HG03064 (cell line): Measurements from ENCODE around the gene CCDC40.

ENCODE experiments used
- ATAC-seq: cut with Tn5 transposase; IDR thresholded peaks from one replicate; pipeline ENCODE4 v1.9.1; 2021; ENCODE audit warnings: low read depth; ENCODE audit not compliant: unreplicated experiment

The CCDC40 gene

DNA sequence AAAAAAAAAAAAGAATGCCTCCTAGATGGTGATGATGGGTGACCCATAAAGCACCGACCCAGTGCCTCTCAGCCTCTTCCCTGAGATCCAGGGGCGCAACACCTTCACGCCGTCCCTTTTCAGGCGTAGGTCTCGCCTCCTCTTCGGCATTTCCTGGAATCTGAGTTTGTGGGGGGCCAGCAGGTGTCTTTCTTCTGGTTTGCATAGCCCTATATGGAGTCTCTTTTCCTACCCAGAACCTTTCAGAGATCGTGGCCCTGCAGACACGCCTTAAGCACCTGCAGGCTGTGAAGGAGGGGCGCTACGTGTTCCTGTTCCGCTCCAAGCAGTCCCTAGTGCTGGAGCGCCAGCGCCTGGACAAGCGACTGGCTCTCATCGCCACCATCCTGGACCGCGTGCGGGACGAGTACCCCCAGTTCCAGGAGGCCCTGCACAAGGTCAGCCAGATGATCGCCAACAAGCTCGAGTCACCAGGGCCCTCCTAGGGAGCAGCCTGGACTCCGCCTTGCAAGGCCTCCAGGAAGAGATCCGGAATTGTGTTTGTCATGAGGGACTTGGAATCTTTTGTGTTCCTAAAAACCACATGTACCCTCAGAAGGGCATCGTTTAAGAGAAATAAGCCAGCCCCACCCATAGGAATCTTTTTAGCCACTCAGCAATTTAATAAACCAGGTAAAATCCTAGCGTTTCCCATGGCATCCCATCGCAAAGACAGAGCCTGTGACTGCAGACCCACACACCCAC is 63.0 kb downstream of the CCDC40 start:
- ATAC-seq: no peak

DNA sequence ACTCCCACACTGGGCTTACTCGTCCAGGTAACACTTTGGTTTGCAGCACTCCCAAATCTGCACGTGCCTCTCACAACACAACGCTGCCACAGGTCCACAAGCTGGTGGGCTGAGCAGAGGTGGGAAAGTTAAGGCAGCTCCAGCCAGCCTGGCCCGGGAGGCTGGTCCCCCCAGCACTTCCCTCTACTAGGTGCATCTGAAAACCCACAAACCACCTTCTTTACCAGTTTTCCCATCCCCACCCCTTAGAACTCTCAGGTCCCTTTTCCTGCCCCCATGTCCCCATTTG is 63.5 kb downstream of the CCDC40 start:
- ATAC-seq: no peak

DNA sequence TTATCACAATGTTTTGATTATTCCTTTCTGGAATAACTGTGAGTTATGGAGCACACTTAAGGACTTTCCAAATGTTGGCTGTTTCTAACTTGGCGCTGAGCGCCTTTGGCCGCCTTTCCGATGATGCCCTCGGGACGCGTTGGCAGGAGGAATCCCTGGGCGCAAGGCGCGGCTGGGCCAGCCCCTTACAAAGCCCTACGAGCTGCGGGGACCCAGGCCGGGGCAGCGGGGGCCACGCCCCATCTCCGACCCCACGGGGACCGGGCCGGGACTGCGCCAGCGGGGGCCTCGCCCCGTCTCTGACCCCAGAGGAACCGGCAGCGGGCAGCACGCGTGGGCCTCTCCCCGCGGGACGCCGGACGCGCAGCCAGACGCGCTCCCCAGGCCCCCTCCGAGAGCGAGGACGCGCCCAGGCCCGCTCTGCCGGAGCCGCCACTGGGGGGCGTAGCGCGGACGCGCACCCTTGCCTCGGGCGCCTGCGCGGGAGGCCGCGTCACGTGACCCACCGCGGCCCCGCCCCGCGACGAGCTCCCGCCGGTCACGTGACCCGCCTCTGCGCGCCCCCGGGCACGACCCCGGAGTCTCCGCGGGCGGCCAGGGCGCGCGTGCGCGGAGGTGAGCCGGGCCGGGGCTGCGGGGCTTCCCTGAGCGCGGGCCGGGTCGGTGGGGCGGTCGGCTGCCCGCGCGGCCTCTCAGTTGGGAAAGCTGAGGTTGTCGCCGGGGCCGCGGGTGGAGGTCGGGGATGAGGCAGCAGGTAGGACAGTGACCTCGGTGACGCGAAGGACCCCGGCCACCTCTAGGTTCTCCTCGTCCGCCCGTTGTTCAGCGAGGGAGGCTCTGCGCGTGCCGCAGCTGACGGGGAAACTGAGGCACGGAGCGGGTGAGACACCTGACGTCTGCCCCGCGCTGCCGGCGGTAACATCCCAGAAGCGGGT is 64.8 kb downstream of the CCDC40 start, which contains the start of gene GAA:
TSS of gene GAA (plus strand) at position 571 of the 935 bp plus-strand sequence. CDS start 3,006 bp downstream, outside the sequence.
- ATAC-seq: no peak

DNA sequence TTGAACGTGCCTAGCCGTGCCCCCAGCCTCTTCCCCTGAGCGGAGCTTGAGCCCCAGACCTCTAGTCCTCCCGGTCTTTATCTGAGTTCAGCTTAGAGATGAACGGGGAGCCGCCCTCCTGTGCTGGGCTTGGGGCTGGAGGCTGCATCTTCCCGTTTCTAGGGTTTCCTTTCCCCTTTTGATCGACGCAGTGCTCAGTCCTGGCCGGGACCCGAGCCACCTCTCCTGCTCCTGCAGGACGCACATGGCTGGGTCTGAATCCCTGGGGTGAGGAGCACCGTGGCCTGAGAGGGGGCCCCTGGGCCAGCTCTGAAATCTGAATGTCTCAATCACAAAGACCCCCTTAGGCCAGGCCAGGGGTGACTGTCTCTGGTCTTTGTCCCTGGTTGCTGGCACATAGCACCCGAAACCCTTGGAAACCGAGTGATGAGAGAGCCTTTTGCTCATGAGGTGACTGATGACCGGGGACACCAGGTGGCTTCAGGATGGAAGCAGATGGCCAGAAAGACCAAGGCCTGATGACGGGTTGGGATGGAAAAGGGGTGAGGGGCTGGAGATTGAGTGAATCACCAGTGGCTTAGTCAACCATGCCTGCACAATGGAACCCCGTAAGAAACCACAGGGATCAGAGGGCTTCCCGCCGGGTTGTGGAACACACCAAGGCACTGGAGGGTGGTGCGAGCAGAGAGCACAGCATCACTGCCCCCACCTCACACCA is 65.7 kb downstream of the CCDC40 start:
- no peak for ATAC-seq

DNA sequence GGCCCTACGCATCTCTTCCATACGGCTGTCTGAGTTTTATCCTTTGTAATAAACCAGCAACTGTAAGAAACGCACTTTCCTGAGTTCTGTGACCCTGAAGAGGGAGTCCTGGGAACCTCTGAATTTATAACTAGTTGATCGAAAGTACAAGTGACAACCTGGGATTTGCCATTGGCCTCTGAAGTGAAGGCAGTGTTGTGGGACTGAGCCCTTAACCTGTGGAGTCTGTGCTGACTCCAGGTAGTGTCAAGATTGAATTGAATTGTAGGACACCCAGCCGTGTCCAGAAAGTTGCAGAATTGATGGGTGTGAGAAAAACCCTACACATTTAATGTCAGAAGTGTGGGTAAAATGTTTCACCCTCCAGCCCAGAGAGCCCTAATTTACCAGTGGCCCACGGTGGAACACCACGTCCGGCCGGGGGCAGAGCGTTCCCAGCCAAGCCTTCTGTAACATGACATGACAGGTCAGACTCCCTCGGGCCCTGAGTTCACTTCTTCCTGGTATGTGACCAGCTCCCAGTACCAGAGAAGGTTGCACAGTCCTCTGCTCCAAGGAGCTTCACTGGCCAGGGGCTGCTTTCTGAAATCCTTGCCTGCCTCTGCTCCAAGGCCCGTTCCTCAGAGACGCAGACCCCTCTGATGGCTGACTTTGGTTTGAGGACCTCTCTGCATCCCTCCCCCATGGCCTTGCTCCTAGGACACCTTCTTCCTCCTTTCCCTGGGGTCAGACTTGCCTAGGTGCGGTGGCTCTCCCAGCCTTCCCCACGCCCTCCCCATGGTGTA is 66.4 kb downstream of the CCDC40 start:
- no peak for ATAC-seq

DNA sequence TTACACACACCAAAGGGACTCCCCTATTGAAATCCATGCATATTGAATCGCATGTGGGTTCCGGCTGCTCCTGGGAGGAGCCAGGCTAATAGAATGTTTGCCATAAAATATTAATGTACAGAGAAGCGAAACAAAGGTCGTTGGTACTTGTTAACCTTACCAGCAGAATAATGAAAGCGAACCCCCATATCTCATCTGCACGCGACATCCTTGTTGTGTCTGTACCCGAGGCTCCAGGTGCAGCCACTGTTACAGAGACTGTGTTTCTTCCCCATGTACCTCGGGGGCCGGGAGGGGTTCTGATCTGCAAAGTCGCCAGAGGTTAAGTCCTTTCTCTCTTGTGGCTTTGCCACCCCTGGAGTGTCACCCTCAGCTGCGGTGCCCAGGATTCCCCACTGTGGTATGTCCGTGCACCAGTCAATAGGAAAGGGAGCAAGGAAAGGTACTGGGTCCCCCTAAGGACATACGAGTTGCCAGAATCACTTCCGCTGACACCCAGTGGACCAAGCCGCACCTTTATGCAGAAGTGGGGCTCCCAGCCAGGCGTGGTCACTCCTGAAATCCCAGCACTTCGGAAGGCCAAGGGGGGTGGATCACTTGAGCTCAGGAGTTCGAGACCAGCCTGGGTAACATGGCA is 67.1 kb downstream of the CCDC40 start:
- ATAC-seq: no peak

DNA sequence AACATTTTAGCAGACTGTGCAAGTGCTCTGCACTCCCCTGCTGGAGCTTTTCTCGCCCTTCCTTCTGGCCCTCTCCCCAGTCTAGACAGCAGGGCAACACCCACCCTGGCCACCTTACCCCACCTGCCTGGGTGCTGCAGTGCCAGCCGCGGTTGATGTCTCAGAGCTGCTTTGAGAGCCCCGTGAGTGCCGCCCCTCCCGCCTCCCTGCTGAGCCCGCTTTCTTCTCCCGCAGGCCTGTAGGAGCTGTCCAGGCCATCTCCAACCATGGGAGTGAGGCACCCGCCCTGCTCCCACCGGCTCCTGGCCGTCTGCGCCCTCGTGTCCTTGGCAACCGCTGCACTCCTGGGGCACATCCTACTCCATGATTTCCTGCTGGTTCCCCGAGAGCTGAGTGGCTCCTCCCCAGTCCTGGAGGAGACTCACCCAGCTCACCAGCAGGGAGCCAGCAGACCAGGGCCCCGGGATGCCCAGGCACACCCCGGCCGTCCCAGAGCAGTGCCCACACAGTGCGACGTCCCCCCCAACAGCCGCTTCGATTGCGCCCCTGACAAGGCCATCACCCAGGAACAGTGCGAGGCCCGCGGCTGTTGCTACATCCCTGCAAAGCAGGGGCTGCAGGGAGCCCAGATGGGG is 68.0 kb downstream of the CCDC40 start:
- no peak for ATAC-seq

DNA sequence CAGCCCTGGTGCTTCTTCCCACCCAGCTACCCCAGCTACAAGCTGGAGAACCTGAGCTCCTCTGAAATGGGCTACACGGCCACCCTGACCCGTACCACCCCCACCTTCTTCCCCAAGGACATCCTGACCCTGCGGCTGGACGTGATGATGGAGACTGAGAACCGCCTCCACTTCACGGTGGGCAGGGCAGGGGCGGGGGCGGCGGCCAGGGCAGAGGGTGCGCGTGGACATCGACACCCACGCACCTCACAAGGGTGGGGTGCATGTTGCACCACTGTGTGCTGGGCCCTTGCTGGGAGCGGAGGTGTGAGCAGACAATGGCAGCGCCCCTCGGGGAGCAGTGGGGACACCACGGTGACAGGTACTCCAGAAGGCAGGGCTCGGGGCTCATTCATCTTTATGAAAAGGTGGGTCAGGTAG is 68.5 kb downstream of the CCDC40 start:
- ATAC-seq: no peak

DNA sequence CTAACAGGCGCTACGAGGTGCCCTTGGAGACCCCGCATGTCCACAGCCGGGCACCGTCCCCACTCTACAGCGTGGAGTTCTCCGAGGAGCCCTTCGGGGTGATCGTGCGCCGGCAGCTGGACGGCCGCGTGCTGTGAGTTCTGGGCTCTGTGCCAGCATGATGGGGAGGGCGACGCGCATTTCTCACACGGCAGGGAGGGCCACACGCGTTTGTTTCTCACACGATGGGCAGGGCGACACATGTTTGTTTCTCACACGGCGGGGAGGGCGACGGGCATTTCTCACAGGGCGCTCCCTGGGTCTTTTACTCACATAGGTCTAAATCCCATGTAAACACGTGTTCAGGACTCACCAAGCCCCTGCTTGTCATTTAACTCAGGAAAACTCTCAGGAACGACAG is 69.3 kb downstream of the CCDC40 start:
- no peak for ATAC-seq

DNA sequence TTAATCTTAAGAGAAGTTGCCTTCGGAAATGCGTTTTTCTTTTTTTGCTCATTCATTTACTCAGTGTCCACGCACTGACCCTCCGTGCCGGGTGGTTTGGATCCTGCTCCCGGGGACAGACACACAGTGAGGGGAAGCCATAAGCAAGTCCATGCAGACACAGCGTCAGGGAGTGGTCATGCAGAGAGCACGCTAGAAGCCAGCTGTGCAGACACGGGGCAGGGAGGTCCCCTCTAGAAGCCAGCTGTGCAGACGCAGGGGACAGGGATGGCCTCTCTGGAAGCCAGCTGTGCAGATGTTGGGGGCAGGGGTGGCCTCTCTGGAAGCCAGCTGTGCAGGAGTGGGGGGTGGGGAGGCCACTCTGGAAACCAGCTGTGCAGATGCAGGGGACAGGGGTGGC is 69.7 kb downstream of the CCDC40 start:
- ATAC-seq: no peak

DNA sequence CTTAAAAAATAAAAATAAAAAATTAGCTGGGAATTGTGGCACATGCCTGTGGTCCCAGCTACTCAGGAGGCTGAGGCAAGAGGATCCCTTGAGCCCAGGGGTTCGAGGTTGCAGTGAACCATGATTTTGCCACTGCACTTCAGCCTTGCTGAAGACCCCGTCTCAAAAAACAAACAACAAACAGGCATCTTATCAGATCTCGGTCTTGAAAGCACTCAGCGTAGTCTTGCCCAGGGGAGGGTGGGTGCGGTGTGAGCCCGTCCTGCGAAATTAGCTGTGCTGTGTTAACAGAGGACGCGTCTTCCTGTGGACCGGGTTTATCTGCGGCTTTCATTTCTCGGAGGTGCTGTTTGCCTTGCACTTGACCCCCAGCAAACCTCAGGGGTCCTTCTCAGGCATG is 70.3 kb downstream of the CCDC40 start:
- no peak for ATAC-seq

DNA sequence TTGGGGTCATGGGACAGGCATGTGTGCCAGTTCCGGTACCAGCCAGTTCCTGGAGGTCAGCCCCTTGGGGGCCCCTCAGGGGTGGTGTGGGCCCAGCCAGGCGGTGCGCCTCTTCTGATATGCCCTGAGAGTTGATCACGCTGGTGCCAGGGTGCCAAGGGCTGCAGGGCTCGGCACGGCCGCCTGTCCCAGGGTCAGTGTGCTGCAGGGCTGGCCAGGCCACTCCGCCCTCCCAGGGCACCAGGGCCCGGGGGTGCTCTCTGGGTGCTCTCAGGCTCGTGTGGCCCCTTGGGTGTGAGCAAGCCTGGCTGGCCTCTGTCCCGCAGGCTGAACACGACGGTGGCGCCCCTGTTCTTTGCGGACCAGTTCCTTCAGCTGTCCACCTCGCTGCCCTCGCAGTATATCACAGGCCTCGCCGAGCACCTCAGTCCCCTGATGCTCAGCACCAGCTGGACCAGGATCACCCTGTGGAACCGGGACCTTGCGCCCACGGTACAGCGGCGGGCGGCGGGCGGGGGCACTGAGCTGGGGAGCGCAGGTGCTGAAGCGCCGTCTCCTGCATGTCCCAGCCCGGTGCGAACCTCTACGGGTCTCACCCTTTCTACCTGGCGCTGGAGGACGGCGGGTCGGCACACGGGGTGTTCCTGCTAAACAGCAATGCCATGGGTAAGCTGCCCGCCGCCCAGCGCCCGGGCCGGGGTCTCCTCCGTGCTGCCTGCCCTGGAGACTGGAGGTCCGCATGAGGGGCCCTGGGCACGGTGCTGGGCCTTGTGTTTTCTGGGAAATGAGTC is 71.0 kb downstream of the CCDC40 start:
- no peak for ATAC-seq

DNA sequence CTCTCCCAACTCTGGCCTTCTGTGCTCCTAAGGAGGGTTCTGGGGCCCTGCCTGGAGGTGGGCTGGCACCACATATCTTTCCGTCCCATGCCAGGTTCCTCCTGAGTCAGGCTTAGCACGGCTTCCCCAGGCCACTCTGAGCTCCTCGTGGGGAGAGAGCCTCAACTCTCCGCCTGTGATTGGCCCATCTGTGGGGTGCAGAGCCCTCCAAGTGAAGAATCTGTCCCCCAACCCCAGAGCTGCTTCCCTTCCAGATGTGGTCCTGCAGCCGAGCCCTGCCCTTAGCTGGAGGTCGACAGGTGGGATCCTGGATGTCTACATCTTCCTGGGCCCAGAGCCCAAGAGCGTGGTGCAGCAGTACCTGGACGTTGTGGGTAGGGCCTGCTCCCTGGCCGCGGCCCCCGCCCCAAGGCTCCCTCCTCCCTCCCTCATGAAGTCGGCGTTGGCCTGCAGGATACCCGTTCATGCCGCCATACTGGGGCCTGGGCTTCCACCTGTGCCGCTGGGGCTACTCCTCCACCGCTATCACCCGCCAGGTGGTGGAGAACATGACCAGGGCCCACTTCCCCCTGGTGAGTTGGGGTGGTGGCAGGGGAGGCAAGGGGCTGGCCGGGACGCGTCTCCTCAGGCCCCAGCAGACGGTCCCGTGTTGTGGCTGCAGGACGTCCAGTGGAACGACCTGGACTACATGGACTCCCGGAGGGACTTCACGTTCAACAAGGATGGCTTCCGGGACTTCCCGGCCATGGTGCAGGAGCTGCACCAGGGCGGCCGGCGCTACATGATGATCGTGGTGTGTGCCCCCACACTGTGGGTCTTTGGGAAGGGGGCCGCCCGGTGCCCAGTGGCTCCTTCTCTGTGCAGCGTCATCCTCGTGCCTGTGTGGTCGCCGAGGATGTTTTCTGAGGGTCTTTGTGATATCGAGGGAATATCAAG is 71.9 kb downstream of the CCDC40 start:
- ATAC-seq: no peak

DNA sequence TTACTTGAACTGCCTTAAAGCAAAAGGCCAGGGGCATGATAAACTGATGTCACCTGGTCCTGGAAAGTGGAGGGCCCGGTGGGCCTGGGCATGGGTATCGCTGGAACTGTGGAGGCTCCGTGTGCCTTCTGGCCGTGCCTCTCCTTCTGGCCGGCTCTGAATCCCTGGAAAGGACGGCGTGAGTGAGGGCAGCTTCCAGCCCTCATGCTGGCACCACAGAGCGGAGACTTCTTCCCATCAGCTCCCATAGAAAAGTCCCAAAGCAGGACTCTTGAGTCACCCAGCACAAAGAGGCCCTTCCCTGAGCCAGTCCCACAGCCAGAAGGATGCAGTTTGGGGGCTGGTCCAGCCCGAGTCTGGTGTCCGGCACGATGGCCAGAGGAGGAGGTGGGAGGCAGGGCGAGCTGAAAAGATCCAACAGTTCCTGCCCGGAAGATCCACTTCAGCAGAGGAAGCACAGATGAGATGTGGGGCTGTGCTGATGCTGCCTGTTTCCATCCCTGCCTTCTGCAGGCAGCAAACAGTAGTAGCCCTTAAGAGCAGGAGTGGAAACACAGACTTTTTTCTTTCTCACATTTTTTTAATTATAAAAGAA is 72.7 kb downstream of the CCDC40 start:
- ATAC-seq: no peak

DNA sequence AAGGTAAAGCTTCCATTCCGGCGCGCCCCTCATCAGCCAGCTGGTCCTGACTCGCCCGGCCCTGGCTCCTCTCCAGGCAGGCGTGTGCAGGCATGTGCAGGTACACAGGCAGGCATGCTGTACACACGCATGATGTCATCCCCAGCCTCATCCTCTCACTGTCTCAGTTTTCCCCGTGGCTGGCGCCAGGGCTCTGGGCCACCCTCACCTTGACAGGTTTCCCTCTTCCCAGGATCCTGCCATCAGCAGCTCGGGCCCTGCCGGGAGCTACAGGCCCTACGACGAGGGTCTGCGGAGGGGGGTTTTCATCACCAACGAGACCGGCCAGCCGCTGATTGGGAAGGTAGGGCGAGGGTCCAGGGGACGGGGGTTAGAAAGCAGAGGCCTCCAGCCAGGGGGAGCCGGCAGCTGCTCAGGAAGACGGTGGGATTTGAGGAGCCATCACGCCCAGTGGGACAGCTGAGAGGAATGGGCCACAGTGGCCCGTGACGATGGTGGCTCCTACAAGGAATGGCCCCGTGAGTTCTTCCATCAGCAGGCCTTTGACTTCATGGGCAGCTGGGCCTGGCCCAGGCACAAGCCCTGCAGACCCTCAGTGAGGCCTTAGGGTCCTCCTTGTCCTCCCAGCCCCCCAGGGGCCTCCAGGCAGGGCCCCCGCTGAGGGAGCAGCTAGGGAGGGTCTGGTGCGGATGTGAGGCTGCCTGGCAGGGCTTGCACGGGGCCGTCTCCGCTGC is 73.4 kb downstream of the CCDC40 start:
- ATAC-seq: no peak

DNA sequence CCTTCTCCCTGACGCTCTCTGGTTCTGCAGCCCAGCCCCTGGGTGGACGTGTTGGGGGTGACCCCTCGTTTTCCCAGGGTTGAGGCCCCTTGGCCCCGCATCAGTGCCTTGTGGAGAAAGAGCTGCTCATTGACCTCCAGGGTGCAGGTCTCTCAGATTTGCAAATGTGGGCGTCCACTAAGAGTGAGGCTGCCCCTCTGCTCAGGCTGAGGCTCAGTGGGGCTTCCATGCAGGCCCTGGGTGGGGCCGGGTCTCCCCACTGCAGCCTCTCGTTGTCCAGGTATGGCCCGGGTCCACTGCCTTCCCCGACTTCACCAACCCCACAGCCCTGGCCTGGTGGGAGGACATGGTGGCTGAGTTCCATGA is 74.0 kb downstream of the CCDC40 start:
- no peak for ATAC-seq
